HepG2 (cell line): ENCODE data around the gene TENT5A. TPM values are rescaled to one million over a fixed set of nuclear protein-coding genes. Genes with fewer than 3 reads are reported as not detected.

Source experiments
- ATAC-seq: fragments of 200-7000 bp; cut with Tn5 transposase; 3 replicates; pipeline ENCODE4 v1.9.1; 2020; ENCODE audit warnings: mild to moderate bottlenecking, moderate library complexity
- BruUV-seq: library from RNA; stranded (reverse); fragments of 400-500 nt; replicated peaks from 2 replicates; lab custom pipeline; 2021; lab: Mats Ljungman, UMichigan
- CTCF ChIA-PET: fragments of 300-600 bp; formaldehyde crosslinking; extraction: SDS; loops from one replicate; lab custom pipeline; 2021; ENCODE audit warnings: low total read pairs, inconsistent platforms, low intra/inter-chr PET ratio; lab: Yijun Ruan, JAX
- POLR2A ChIA-PET: fragments of 350-600 bp; sonication (Branson Sonifier 250); formaldehyde crosslinking; loops from one replicate; lab custom pipeline; 2020; ENCODE audit warnings: antibody characterized with exemption, inconsistent platforms; lab: Yijun Ruan, JAX
- DNase-seq: peaks from one replicate; pipeline ENCODE4 v3.0.0-alpha.2; 2015; ENCODE audit warnings: low spot score
- FAIRE-seq: peaks from 3 replicates; lab custom pipeline; 2011; peaks lifted over from hg19 to GRCh38; lab: Jason Lieb, UNC
- H2AFZ ChIP-seq: one replicate; pipeline ENCODE4 v1.6.1; 2011; ENCODE audit warnings: low read length, inconsistent platforms
- H3K27ac ChIP-seq: fragments of 300-600 bp; 3 replicates; pipeline ENCODE4 v1.8.0; 2011; ENCODE audit warnings: mixed run types, mild to moderate bottlenecking, mixed read lengths, low read length, inconsistent platforms; ENCODE audit not compliant: insufficient read depth; ENCODE audit errors: extremely low read length
- H3K27me3 ChIP-seq, 2 experiments: fragments of 200-600 bp in 1 of 2; 2 replicates in 1 of 2; 3 replicates in 1 of 2; pipeline versions ENCODE4 v1.6.0 to v1.8.0; 2011; ENCODE audit warnings: low read length in 2 of 2, mild to moderate bottlenecking in 2 of 2, moderate library complexity in 2 of 2, inconsistent platforms in 1 of 2; ENCODE audit not compliant: insufficient read depth in 2 of 2, control insufficient read depth in 1 of 2
- H3K36me3 ChIP-seq, 2 experiments: fragments of 200-600 bp in 1 of 2; replicated peaks in 1 of 2; 2 replicates in 1 of 2; 3 replicates in 1 of 2; pipeline versions ENCODE4 v1.5.1 to v1.8.0; 2011; ENCODE audit warnings: low read length in 2 of 2, inconsistent platforms in 1 of 2; ENCODE audit not compliant: insufficient read depth in 2 of 2, control insufficient read depth in 1 of 2
- H3K4me1 ChIP-seq: 2 replicates; pipeline ENCODE4 v1.5.1; 2012; ENCODE audit warnings: low read length, inconsistent platforms; ENCODE audit not compliant: insufficient read depth
- H3K4me2 ChIP-seq: 2 replicates; pipeline ENCODE4 v1.6.0; 2011; ENCODE audit warnings: low read depth, low read length, inconsistent platforms
- H3K4me3 ChIP-seq, 3 experiments: fragments of 200-600 bp in 1 of 3; sonication (generic), shearing (Covaris generic) in 1 of 3; replicated peaks in 1 of 3; 2 replicates each; pipeline ENCODE4 v1.5.1; 2011 to 2016; ENCODE audit warnings: low read length in 3 of 3, inconsistent platforms in 2 of 3, low read depth in 2 of 3, mild to moderate bottlenecking in 2 of 3, control low read depth in 1 of 3, mixed read lengths in 1 of 3; ENCODE audit not compliant: insufficient read depth in 1 of 3
- H3K79me2 ChIP-seq: one replicate; pipeline ENCODE4 v1.6.1; 2011; ENCODE audit warnings: low read length, inconsistent platforms; ENCODE audit not compliant: insufficient read depth
- H3K9ac ChIP-seq: 2 replicates; pipeline ENCODE4 v1.6.0; 2011; ENCODE audit warnings: mild to moderate bottlenecking, low read depth, low read length, inconsistent platforms; ENCODE audit not compliant: insufficient read depth
- H3K9me3 ChIP-seq: 2 replicates; pipeline ENCODE4 v1.5.1; 2012; ENCODE audit warnings: mild to moderate bottlenecking, low read length
- H4K20me1 ChIP-seq: 2 replicates; pipeline ENCODE4 v1.6.0; 2011; ENCODE audit warnings: inconsistent platforms, mild to moderate bottlenecking, low read length, moderate library complexity; ENCODE audit not compliant: insufficient read depth
- CEBPG ChIP-seq: IDR thresholded peaks from 2 replicates; pipeline ENCODE4 v1.6.1; 2016
- E2F5 ChIP-seq: sonication (generic); formaldehyde crosslinking; conservative IDR thresholded peaks from 2 replicates; pipeline ENCODE4 v1.4.0; 2020; ENCODE audit warnings: missing genetic modification reagents
- PCBP1 ChIP-seq: fragments of 200-400 bp; formaldehyde crosslinking; IDR thresholded peaks from 2 replicates; pipeline ENCODE4 v1.6.1; 2017; ENCODE audit warnings: mild to moderate bottlenecking, low read depth, low read length, borderline replicate concordance
- RAD21 ChIP-seq: fragments of 450-650 bp; formaldehyde crosslinking; IDR thresholded peaks from 2 replicates; pipeline ENCODE4 v1.5.0; 2020; ENCODE audit warnings: mild to moderate bottlenecking
- SMC3 ChIP-seq: IDR thresholded peaks from 2 replicates; pipeline ENCODE4 v1.6.1; 2011; ENCODE audit warnings: low read length, improper control_type of control experiment
- THAP9 ChIP-seq: sonication (generic); formaldehyde crosslinking; IDR thresholded peaks from 2 replicates; pipeline ENCODE4; 2020; ENCODE audit warnings: missing genetic modification reagents, mild to moderate bottlenecking, borderline replicate concordance
- U2AF1 ChIP-seq: fragments of 200-400 bp; formaldehyde crosslinking; optimal IDR thresholded peaks from 2 replicates; pipeline ENCODE3; 2017; ENCODE audit warnings: mild to moderate bottlenecking, low read depth, low read length
- ZBTB39 ChIP-seq: sonication (generic); formaldehyde crosslinking; IDR thresholded peaks from 2 replicates; pipeline ENCODE4 v1.5.0; 2020; ENCODE audit warnings: missing genetic modification reagents
- ZFP90 ChIP-seq: sonication (generic); formaldehyde crosslinking; IDR thresholded peaks from 2 replicates; pipeline ENCODE4 v1.8.0; 2022; ENCODE audit warnings: missing genetic modification reagents, mild to moderate bottlenecking, inconsistent platforms, borderline replicate concordance
- ZNF121 ChIP-seq: sonication (generic); formaldehyde crosslinking; IDR thresholded peaks from 2 replicates; pipeline ENCODE4 v1.5.0; 2020; ENCODE audit warnings: mild to moderate bottlenecking, missing genetic modification reagents
- ZNF136 ChIP-seq: sonication (generic); formaldehyde crosslinking; IDR thresholded peaks from 2 replicates; pipeline ENCODE4 v1.8.1; 2022; ENCODE audit warnings: low read depth, mild to moderate bottlenecking, moderate library complexity, missing genetic modification reagents
- ZNF33A ChIP-seq: sonication (generic); formaldehyde crosslinking; IDR thresholded peaks from 2 replicates; pipeline ENCODE4 v1.5.1; 2020; ENCODE audit warnings: missing genetic modification reagents, mild to moderate bottlenecking, moderate library complexity, borderline replicate concordance
- ZNF354B ChIP-seq: sonication (generic); formaldehyde crosslinking; IDR thresholded peaks from 2 replicates; pipeline ENCODE4 v1.8.0; 2022; ENCODE audit warnings: mild to moderate bottlenecking, missing genetic modification reagents
- ZNF383 ChIP-seq: sonication (generic); formaldehyde crosslinking; IDR thresholded peaks from 2 replicates; pipeline ENCODE4 v1.4.0; 2020; ENCODE audit warnings: missing genetic modification reagents, mild to moderate bottlenecking, borderline replicate concordance
- ZNF639 ChIP-seq: conservative IDR thresholded peaks from 2 replicates; pipeline ENCODE4 v1.6.1; 2018; ENCODE audit warnings: missing genetic modification reagents
- whole genome bisulfite sequencing: methylation state at CpG from one replicate; pipeline ENCODE4 v1.1.6; 2017; ENCODE audit warnings: low lambda C conversion rate; 5-methylcytosine and 5-hydroxymethylcytosine counted together
- in situ Hi-C: cut with HindIII; loops from 2 replicates; pipeline ENCODE4 v1.10.0; 2017; ENCODE audit warnings: low pct_unique_long_range_greater_than_20kb; ENCODE audit not compliant: extremely low pct_ligation_motif_present
- intact Hi-C: fragments of 100-400 bp; cut with micrococcal nuclease; formaldehyde crosslinking; loops from one replicate; pipeline ENCODE4 v1.10.0; 2022; ENCODE audit not compliant: unreplicated experiment
- polyA plus RNA-seq, 8 experiments: library from polyadenylated mRNA; depleted of rRNA in 3 of 8; stranded (reverse) in 7 of 8; unstranded in 1 of 8; fragments of >200 nt; fragmentation: Illumina TruSeq in 4 of 8; extraction: Trizol in 4 of 8; gene quantifications; 2 replicates each; pipeline versions ENCODE4 v1.2.1 to v1.2.3, GENCODE V29; 2011 to 2016; ENCODE audit warnings: low read depth in 4 of 8, missing spikeins in 1 of 8, mixed read lengths in 1 of 8; ENCODE audit not compliant: insufficient read depth in 1 of 8
- total RNA-seq, 5 experiments: library from RNA; depleted of rRNA; stranded (reverse); fragments of >200 nt; fragmentation: Illumina TruSeq; extraction: Trizol; gene quantifications; 2 replicates each; pipeline ENCODE4 v1.2.3, GENCODE V29; 2016; ENCODE audit warnings: low read depth in 1 of 5

The TENT5A gene
- total and polyA plus RNA-seq, 2 of the 13 experiments (the other 11 are each of a cell fraction or from before 2014, with no cell fraction given) = 8.0 to 13.8 TPM

- 76% methylated on average over 5 of the region's 5 CpGs for WGBS
Measured at GRCh38 chr6:81748994-81749393, 3.5 kb downstream of the TENT5A start.

GRCh38 chr6:81747327-81747726, 5.2 kb downstream of the TENT5A start:
- ATAC-seq (no peak), DNase-seq (no peak), FAIRE-seq (no peak)
- WGBS = 94% methylated on average over 4 of the region's 4 CpGs
- peaks cover 38% of the 10 kb centered on the region for H3K4me1 ChIP-seq
- no peak overlapping the region for H3K27ac ChIP-seq
- peaks cover 17% of the 10 kb centered on the region for H4K20me1 ChIP-seq
- in situ Hi-C loops = no loop called here
- no peak overlapping the region for H3K9ac ChIP-seq
- ChIA-PET CTCF (no interaction called here), POLR2A (no interaction called here)
- peaks cover 2 to 14% of the 10 kb centered on the region in 2 experiments; a peak in 4 of 5 replicates for H3K36me3 ChIP-seq
- peaks cover 44% of the 10 kb centered on the region for H3K79me2 ChIP-seq
- BruUV-seq = no TSS peak
- H3K27me3 ChIP-seq = no peaks in the 10 kb centered on the region
- H3K4me3 ChIP-seq = no peak overlapping the region
- H2AFZ ChIP-seq = no peak overlapping the region
- no peak overlapping the region for H3K4me2 ChIP-seq
- intact Hi-C loops = no loop called here
- no peaks in the 10 kb centered on the region for H3K9me3 ChIP-seq
- TF ChIP-seq E2F5 (CRISPR knock-in tag) = no peak
- TF ChIP-seq CEBPG = no peak
- no peak for TF ChIP-seq ZBTB39
- TF ChIP-seq THAP9 = no peak
- no peak for TF ChIP-seq ZNF121 (CRISPR knock-in tag)
- no peak for TF ChIP-seq U2AF1
- no peak for TF ChIP-seq SMC3
- TF ChIP-seq PCBP1 = no peak
- TF ChIP-seq ZNF639 (CRISPR knock-in tag) = no peak

More at GRCh38 chr6:81748994-81749393, 3.5 kb downstream of the TENT5A start:
- FAIRE-seq (no peak), ATAC-seq (no peak), DNase-seq (no peak)
- Histone ChIP-seq H3K4me3 (peak overlapping the region; percentile 3 to 17 (median 8); a peak in 4 of 6 replicates), H2AFZ (no peak overlapping the region), H3K4me1 (peaks cover 37% of the 10 kb centered on the region), H3K27ac (no peak overlapping the region), H3K9me3 (no peaks in the 10 kb centered on the region), H3K79me2 (peaks cover 44% of the 10 kb centered on the region), H3K27me3 (no peaks in the 10 kb centered on the region), H3K4me2 (peak overlapping the region; percentile 93), H3K36me3 (peaks cover 2 to 14% of the 10 kb centered on the region in 2 experiments; a peak in 4 of 5 replicates), H4K20me1 (peaks cover 17% of the 10 kb centered on the region), H3K9ac (no peak overlapping the region)
- in situ Hi-C loops (no loop called here), intact Hi-C loops (no loop called here)
- no peak for TF ChIP-seq ZNF383 (CRISPR knock-in tag)
- no peak for TF ChIP-seq ZNF33A (CRISPR knock-in tag)
- no peak for TF ChIP-seq ZNF354B (CRISPR knock-in tag)
- TF ChIP-seq ZFP90 = no peak
- TF ChIP-seq RAD21 = no peak
- no peak for TF ChIP-seq ZNF136 (CRISPR knock-in tag)
- POLR2A ChIA-PET = no interaction called here
- no TSS peak for BruUV-seq
- CTCF ChIA-PET = no interaction called here
